Endodermal cell (in vitro differentiated cells): Measurements from ENCODE around the gene KRTAP10-3. TPM values are rescaled to one million over a fixed set of nuclear protein-coding genes. Genes with fewer than 3 reads are reported as not detected.
A peak's percentile ranks its signal among the peaks of the same experiment; 100 is the strongest.

Source experiments
- DNase-seq: peaks from one replicate; pipeline ENCODE4 v3.0.0-alpha.2; 2017
- H3K27ac ChIP-seq: 2 replicates; pipeline ENCODE4 v1.5.1; 2013; ENCODE audit warnings: mild to moderate bottlenecking, low read depth, low read length, moderate library complexity
- H3K27me3 ChIP-seq: 2 replicates; pipeline ENCODE4 v1.6.1; 2013; ENCODE audit warnings: mild to moderate bottlenecking, low read length, moderate library complexity; ENCODE audit not compliant: insufficient read depth, control insufficient read depth, poor library complexity, severe bottlenecking
- H3K36me3 ChIP-seq: 2 replicates; pipeline ENCODE4 v1.7.0; 2013; ENCODE audit warnings: mild to moderate bottlenecking, low read length, moderate library complexity; ENCODE audit not compliant: control insufficient read depth, insufficient read depth
- H3K4me1 ChIP-seq: one replicate; pipeline ENCODE4 v1.7.0; 2013; ENCODE audit warnings: low read length; ENCODE audit not compliant: control insufficient read depth, insufficient read depth
- H3K4me3 ChIP-seq: 2 replicates; pipeline ENCODE4 v1.5.1; 2013; ENCODE audit warnings: mild to moderate bottlenecking, low read length, moderate library complexity
- H3K9ac ChIP-seq: 2 replicates; pipeline ENCODE4 v1.6.1; 2013; ENCODE audit warnings: mild to moderate bottlenecking, low read length, moderate library complexity; ENCODE audit not compliant: poor library complexity, severe bottlenecking; ENCODE audit errors: extremely low read depth
- H3K9me3 ChIP-seq: 2 replicates; pipeline ENCODE4 v1.6.1; 2013; ENCODE audit warnings: mild to moderate bottlenecking, low read length, moderate library complexity; ENCODE audit not compliant: control insufficient read depth
- H3K27ac Mint-ChIP-seq: 2 replicates; pipeline ENCODE4 v1.8.0; 2020; ENCODE audit warnings: mixed read lengths
- H3K27me3 Mint-ChIP-seq: 2 replicates; pipeline ENCODE4 v1.8.0; 2021; ENCODE audit warnings: mild to moderate bottlenecking, mixed read lengths; ENCODE audit not compliant: insufficient read depth
- H3K36me3 Mint-ChIP-seq: 2 replicates; pipeline ENCODE4 v1.8.0; 2020; ENCODE audit warnings: low read depth, mixed read lengths
- H3K4me1 Mint-ChIP-seq: 2 replicates; pipeline ENCODE4 v1.8.0; 2020; ENCODE audit warnings: mixed read lengths
- H3K4me3 Mint-ChIP-seq: 2 replicates; pipeline ENCODE4 v1.8.0; 2020; ENCODE audit warnings: mild to moderate bottlenecking, moderate library complexity, mixed read lengths
- H3K9me3 Mint-ChIP-seq: 2 replicates; pipeline ENCODE4 v1.8.0; 2020; ENCODE audit warnings: mild to moderate bottlenecking, mixed read lengths
- WGBS, 2 experiments: methylation state at CpG; one replicate each; pipeline versions ENCODE4 v1.1.5 to v1.1.7; 2013; ENCODE audit warnings: missing lambda C conversion rate in 2 of 2, mixed read lengths in 1 of 2; ENCODE audit not compliant: insufficient coverage in 1 of 2, insufficient read length in 1 of 2; 5-methylcytosine and 5-hydroxymethylcytosine counted together
- total RNA-seq, 2 donors: library from RNA; stranded (reverse); fragmentation: NEBNext Ultra II Directional in 1 of 2; extraction: Animal tissue kit (Norgen Biotek cat#: 25700) in 1 of 2; gene quantifications; 2 replicates in 1 of 2; 3 replicates in 1 of 2; pipeline ENCODE4 v1.2.1, GENCODE V29; 2021
- TF ChIP-seq, protein P1 (sequence below): fragments of 200-600 bp; sonication (generic); conservative IDR thresholded peaks from 2 replicates; pipeline ENCODE4 v1.5.0; 2021; ENCODE audit warnings: antibody characterized with exemption, mild to moderate bottlenecking

KRTAP10-3 gene
- total RNA-seq, 2 donors from 2014 or later, result not detected

DNA sequence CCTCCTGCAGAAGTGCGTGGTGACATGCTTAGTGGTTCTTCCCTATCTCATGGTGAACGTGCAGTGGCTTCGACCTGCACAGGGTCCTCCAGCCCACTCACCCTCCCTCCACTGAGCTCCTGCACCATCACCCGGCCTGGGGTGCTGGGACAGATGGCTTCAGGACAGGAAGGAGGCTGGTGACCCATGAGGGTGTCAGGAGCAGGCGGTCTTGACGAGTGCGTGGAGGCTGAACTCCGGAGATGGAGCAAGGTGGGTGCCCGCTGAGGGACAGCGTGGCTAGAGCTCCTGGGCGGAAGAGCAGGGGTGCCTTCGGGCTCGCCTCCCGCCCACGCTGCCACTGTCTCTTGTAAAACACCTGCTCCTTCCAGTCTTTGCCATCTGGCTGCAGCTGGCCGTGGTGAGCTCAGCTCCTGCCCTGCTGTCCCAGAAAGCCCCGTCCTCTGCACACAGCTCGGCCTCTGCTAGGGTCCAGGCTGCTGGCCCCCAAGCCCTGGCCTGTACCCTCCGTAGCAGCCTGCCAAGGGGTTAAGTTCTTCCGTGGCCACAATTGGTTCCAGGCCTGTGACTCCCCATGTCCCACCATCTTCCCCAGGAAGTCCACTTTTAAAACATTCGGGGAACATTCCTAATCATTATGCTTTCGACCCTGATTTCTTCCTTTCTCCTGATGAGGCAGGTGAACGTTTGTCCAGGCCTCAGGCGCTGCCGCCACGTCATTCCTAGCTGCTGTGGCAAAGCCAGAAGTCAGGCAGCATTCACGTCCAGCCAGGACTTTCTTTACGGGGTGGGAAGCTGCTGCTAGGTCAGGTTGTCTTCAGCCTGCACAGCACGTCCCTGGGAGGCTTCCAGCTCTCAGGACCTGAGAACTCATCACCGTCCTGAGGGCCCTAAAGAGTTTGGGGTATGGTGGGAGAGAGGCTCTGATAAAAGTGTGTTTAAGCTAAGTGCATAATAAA lies 26.7 kb downstream of the KRTAP10-3 start:
- Mint-ChIP-seq H3K27ac (no peak overlapping the region), H3K27me3 (no peaks in the 10 kb centered on the region), H3K4me3 (no peak overlapping the region), H3K4me1 (no peaks in the 10 kb centered on the region), H3K36me3 (no peaks in the 10 kb centered on the region), H3K9me3 (no peaks in the 10 kb centered on the region)
- DNase-seq, result peak; percentile 33
- no peaks in the 10 kb centered on the region for H3K4me1 ChIP-seq
- H3K9me3 ChIP-seq, result no peaks in the 10 kb centered on the region
- TF ChIP-seq, protein P1, sequence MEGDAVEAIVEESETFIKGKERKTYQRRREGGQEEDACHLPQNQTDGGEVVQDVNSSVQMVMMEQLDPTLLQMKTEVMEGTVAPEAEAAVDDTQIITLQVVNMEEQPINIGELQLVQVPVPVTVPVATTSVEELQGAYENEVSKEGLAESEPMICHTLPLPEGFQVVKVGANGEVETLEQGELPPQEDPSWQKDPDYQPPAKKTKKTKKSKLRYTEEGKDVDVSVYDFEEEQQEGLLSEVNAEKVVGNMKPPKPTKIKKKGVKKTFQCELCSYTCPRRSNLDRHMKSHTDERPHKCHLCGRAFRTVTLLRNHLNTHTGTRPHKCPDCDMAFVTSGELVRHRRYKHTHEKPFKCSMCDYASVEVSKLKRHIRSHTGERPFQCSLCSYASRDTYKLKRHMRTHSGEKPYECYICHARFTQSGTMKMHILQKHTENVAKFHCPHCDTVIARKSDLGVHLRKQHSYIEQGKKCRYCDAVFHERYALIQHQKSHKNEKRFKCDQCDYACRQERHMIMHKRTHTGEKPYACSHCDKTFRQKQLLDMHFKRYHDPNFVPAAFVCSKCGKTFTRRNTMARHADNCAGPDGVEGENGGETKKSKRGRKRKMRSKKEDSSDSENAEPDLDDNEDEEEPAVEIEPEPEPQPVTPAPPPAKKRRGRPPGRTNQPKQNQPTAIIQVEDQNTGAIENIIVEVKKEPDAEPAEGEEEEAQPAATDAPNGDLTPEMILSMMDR, result no peak
- no peak overlapping the region for H3K4me3 ChIP-seq
- H3K27ac ChIP-seq, result no peak overlapping the region
- H3K36me3 ChIP-seq, result no peaks in the 10 kb centered on the region
- 93 to 95% methylated on average over 21 to 30 of the region's 30 CpGs for WGBS, 2 experiments
- H3K9ac ChIP-seq, result no peak overlapping the region
- H3K27me3 ChIP-seq, result no peaks in the 10 kb centered on the region

DNA sequence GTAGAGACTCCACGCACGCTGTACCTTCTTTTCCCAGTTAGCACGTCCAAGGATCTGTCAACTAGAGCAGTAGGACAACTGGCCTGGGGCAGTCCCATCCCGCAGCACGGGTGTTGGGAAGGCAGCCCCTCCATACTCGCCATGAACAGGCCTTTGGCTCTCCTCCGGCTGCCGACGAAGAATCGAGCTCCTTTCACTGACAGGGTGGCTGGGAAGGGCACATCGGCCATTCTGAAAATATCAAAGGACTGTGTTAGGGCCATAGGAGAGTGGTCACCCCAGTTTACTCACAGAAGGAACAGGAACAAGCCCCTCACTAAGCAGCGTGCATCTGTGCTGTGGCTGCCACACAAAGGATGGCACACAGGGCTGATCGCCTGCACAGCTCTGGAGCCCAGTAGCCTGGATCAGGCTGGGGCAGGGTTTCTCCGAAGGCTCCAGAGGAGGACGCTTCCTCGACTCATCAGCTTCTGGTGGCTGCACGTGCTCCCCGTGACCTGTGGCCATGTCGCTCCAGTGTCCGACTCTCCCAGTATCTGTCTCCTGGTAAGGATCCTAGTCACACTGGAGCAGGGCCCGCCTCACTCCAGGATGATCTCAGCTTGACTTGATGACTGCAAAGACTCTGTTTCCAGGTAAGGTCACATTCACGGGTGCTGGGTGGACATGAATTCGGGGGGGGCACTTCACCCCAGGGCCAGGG lies 27.5 kb downstream of the KRTAP10-3 start:
- peak; percentile 35 for DNase-seq
- 94 to 95% methylated on average over 16 to 23 of the region's 23 CpGs for WGBS, 2 experiments
- no peaks in the 10 kb centered on the region for H3K9me3 ChIP-seq
- H3K9me3 Mint-ChIP-seq, result no peaks in the 10 kb centered on the region
- no peaks in the 10 kb centered on the region for H3K27me3 ChIP-seq
- no peak overlapping the region for H3K27ac Mint-ChIP-seq
- no peaks in the 10 kb centered on the region for H3K4me1 Mint-ChIP-seq
- no peak overlapping the region for H3K9ac ChIP-seq
- no peaks in the 10 kb centered on the region for H3K27me3 Mint-ChIP-seq
- no peaks in the 10 kb centered on the region for H3K4me1 ChIP-seq
- no peak overlapping the region for H3K27ac ChIP-seq
- no peak overlapping the region for H3K4me3 ChIP-seq
- H3K4me3 Mint-ChIP-seq, result no peak overlapping the region
- no peaks in the 10 kb centered on the region for H3K36me3 ChIP-seq
- no peaks in the 10 kb centered on the region for H3K36me3 Mint-ChIP-seq
- TF ChIP-seq, protein P1, result no peak

DNA sequence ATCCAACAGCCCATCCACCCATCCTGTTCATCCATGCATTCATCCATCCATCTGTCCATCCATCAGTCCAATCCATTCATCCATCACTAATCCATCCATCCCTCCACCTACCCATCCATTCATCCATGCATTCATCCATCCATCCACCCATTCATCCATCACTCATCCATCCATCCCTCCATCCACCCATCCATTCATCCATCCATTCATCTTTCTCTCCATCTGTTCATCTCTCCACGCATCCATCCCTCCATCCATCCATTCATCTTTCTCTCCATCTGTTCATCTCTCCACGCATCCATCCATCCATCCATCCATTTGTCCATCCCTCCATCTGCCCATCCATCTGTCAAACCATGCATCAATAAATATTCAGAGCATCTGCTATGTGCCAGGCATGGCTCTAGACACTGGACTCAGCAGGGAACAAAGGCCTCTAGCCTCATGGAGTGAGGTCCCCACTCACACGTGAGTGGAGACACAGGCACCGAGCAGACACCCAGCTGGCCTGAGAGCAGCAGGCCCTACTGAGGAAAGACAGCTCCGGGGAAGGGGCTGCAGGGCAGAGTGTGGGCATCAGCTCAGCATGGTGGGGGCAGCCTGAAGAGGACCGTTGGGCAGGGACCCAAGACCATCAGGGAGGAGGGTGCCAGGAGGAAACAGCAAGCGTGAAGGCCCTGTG lies 28.2 kb downstream of the KRTAP10-3 start:
- H3K9me3 Mint-ChIP-seq, result no peaks in the 10 kb centered on the region
- no peak for DNase-seq
- Histone ChIP-seq H3K9ac (no peak overlapping the region), H3K27me3 (no peaks in the 10 kb centered on the region), H3K4me3 (no peak overlapping the region), H3K27ac (no peak overlapping the region), H3K9me3 (no peaks in the 10 kb centered on the region), H3K4me1 (no peaks in the 10 kb centered on the region), H3K36me3 (no peaks in the 10 kb centered on the region)
- no peaks in the 10 kb centered on the region for H3K27me3 Mint-ChIP-seq
- 90 to 95% methylated on average over 7 of the region's 7 CpGs for WGBS, 2 experiments
- H3K36me3 Mint-ChIP-seq, result no peaks in the 10 kb centered on the region
- no peak overlapping the region for H3K4me3 Mint-ChIP-seq
- no peaks in the 10 kb centered on the region for H3K4me1 Mint-ChIP-seq
- H3K27ac Mint-ChIP-seq, result no peak overlapping the region
- TF ChIP-seq, protein P1, result no peak
